HepG2 (cell line): ENCODE results near the gene PNKP. TPM values are rescaled to one million over a fixed set of nuclear protein-coding genes. Genes with fewer than 3 reads are reported as not detected.

Experiments used
- CENPT ChIP-seq: sonication (generic); formaldehyde crosslinking; IDR thresholded peaks from 2 replicates; pipeline ENCODE4 v1.8.0; 2022; ENCODE audit warnings: low read depth, mild to moderate bottlenecking, moderate library complexity, missing genetic modification reagents
- DBP ChIP-seq: sonication (generic); formaldehyde crosslinking; IDR thresholded peaks from 2 replicates; pipeline ENCODE4 v1.4.0; 2020; ENCODE audit warnings: missing genetic modification reagents; ENCODE audit errors: not compliant biosample characterization
- DR1 ChIP-seq: sonication (generic); formaldehyde crosslinking; IDR thresholded peaks from 2 replicates; pipeline ENCODE4 v1.8.0; 2021; ENCODE audit warnings: mild to moderate bottlenecking, missing genetic modification reagents, inconsistent platforms
- E2F2 ChIP-seq: sonication (generic); formaldehyde crosslinking; IDR thresholded peaks from 2 replicates; pipeline ENCODE4 v1.4.0; 2020; ENCODE audit warnings: missing genetic modification reagents, borderline replicate concordance
- E2F5 ChIP-seq: sonication (generic); formaldehyde crosslinking; conservative IDR thresholded peaks from 2 replicates; pipeline ENCODE4 v1.4.0; 2020; ENCODE audit warnings: missing genetic modification reagents
- FOXJ3 ChIP-seq: sonication (generic); formaldehyde crosslinking; IDR thresholded peaks from 2 replicates; pipeline ENCODE4 v1.4.0; 2020; ENCODE audit warnings: missing genetic modification reagents, mild to moderate bottlenecking, borderline replicate concordance
- IRF9 ChIP-seq: sonication (generic); formaldehyde crosslinking; IDR thresholded peaks from 2 replicates; pipeline ENCODE4 v1.8.0; 2022; ENCODE audit warnings: missing genetic modification reagents, mild to moderate bottlenecking, borderline replicate concordance
- KMT2A ChIP-seq: sonication (generic); formaldehyde crosslinking; IDR thresholded peaks from 2 replicates; pipeline ENCODE4 v1.4.0; 2020; ENCODE audit warnings: missing genetic modification reagents
- ONECUT2 ChIP-seq: sonication (generic); formaldehyde crosslinking; IDR thresholded peaks from 2 replicates; pipeline ENCODE4 v1.4.0; 2020; ENCODE audit warnings: missing genetic modification reagents
- RARG ChIP-seq: sonication (generic); formaldehyde crosslinking; IDR thresholded peaks from 2 replicates; pipeline ENCODE4 v1.4.0; 2020; ENCODE audit warnings: low read depth, mild to moderate bottlenecking, missing genetic modification reagents
- SOX13 ChIP-seq, 3 experiments: fragments of 450-650 bp in 1 of 3; sonication (generic) in 1 of 3; formaldehyde crosslinking in 1 of 3; IDR thresholded peaks in 2 of 3; conservative IDR thresholded peaks in 1 of 3; 2 replicates each; pipeline versions ENCODE4 v1.5.0 to v1.6.1; 2016 to 2020; ENCODE audit warnings: antibody characterized with exemption in 1 of 3, mild to moderate bottlenecking in 1 of 3, missing compliant biosample characterization in 1 of 3, missing genetic modification reagents in 1 of 3, moderate library complexity in 1 of 3
- STAT6 ChIP-seq: sonication (generic); formaldehyde crosslinking; IDR thresholded peaks from 2 replicates; pipeline ENCODE4 v1.4.0; 2020; ENCODE audit warnings: missing genetic modification reagents, mild to moderate bottlenecking, borderline replicate concordance
- ZFP41 ChIP-seq: sonication (generic); formaldehyde crosslinking; IDR thresholded peaks from 2 replicates; pipeline ENCODE4 v1.4.0; 2020; ENCODE audit warnings: mild to moderate bottlenecking, missing genetic modification reagents, borderline replicate concordance
- ZNF101 ChIP-seq: sonication (generic); formaldehyde crosslinking; IDR thresholded peaks from 2 replicates; pipeline ENCODE4 v1.4.0; 2020; ENCODE audit warnings: mild to moderate bottlenecking, low read depth, missing genetic modification reagents, borderline replicate concordance
- ZNF343 ChIP-seq: sonication (generic); formaldehyde crosslinking; IDR thresholded peaks from 2 replicates; pipeline ENCODE4 v1.4.0; 2020; ENCODE audit warnings: mild to moderate bottlenecking, missing genetic modification reagents
- ZNF513 ChIP-seq: sonication (generic); formaldehyde crosslinking; conservative IDR thresholded peaks from 2 replicates; pipeline ENCODE4 v1.5.0; 2020; ENCODE audit warnings: missing genetic modification reagents
- ZNF678 ChIP-seq: sonication (generic); formaldehyde crosslinking; IDR thresholded peaks from 2 replicates; pipeline ENCODE4 v1.4.0; 2020; ENCODE audit warnings: mild to moderate bottlenecking, missing genetic modification reagents
- ZSCAN30 ChIP-seq: sonication (generic); formaldehyde crosslinking; IDR thresholded peaks from 2 replicates; pipeline ENCODE4 v1.5.0; 2020; ENCODE audit warnings: mild to moderate bottlenecking, missing genetic modification reagents
- polyA plus RNA-seq, 8 experiments: library from polyadenylated mRNA; depleted of rRNA in 3 of 8; stranded (reverse) in 7 of 8; unstranded in 1 of 8; fragments of >200 nt; fragmentation: Illumina TruSeq in 4 of 8; extraction: Trizol in 4 of 8; gene quantifications; 2 replicates each; pipeline versions ENCODE4 v1.2.1 to v1.2.3, GENCODE V29; 2011 to 2016; ENCODE audit warnings: low read depth in 4 of 8, missing spikeins in 1 of 8, mixed read lengths in 1 of 8; ENCODE audit not compliant: insufficient read depth in 1 of 8
- total RNA-seq, 5 experiments: library from RNA; depleted of rRNA; stranded (reverse); fragments of >200 nt; fragmentation: Illumina TruSeq; extraction: Trizol; gene quantifications; 2 replicates each; pipeline ENCODE4 v1.2.3, GENCODE V29; 2016; ENCODE audit warnings: low read depth in 1 of 5

The PNKP gene
- total and polyA plus RNA-seq, 2 of the 13 experiments (the other 11 are each of a cell fraction or from before 2014, with no cell fraction given) = 12.7 to 27.1 TPM

- TF ChIP-seq E2F2 (CRISPR knock-in tag) = no peak
- TF ChIP-seq ONECUT2 (CRISPR knock-in tag) = no peak
- peak; percentile 78; the same call in 1 of the 2 replicates for TF ChIP-seq STAT6 (CRISPR knock-in tag)
- TF ChIP-seq CENPT = no peak
- 0 out of 2 replicates have a peak, but pooled peaks have one; percentile 68 for TF ChIP-seq DR1 (CRISPR knock-in tag)
- no peak for TF ChIP-seq RARG
- no peak for TF ChIP-seq ZFP41 (CRISPR knock-in tag)
- TF ChIP-seq IRF9 (CRISPR knock-in tag) = peak; percentile 46; the same call in 1 of the 2 replicates
- peak; percentile 21; the same call in 1 of the 2 replicates for TF ChIP-seq SOX13 (IDR thresholded peaks at IDR 0.05)
- no peak for TF ChIP-seq SOX13 (CRISPR knock-in tag; conservative IDR thresholded peaks at IDR 0.05 in 1 of 2, IDR thresholded peaks at IDR 0.05 in 1 of 2)
- 0 out of 2 replicates have a peak, but pooled peaks have one; percentile 24 for TF ChIP-seq ZNF678
- no peak for TF ChIP-seq ZNF513 (CRISPR knock-in tag)
- TF ChIP-seq ZNF101 (CRISPR knock-in tag) = no peak
- TF ChIP-seq ZNF343 (CRISPR knock-in tag) = 0 out of 2 replicates have a peak, but pooled peaks have one; percentile 55
- TF ChIP-seq DBP (CRISPR knock-in tag) = no peak
- TF ChIP-seq FOXJ3 (CRISPR knock-in tag) = no peak
- TF ChIP-seq ZSCAN30 (CRISPR knock-in tag) = 0 out of 2 replicates have a peak, but pooled peaks have one; percentile 61
- TF ChIP-seq E2F5 = 0 out of 2 replicates have a peak, but pooled peaks have one; percentile 32
- TF ChIP-seq KMT2A = peak; percentile 58
Measured at GRCh38 chr19:49866933-49867782, at the start of gene PNKP (continued).
